GM19099 (cell line): ENCODE results near the gene ZP1.

Experiments used
- POLR2A ChIP-seq: IDR thresholded peaks from 3 replicates; pipeline ENCODE4 v1.6.1; 2011; ENCODE audit warnings: low read depth; ENCODE audit not compliant: insufficient read length; ENCODE audit errors: extremely low read depth

The ZP1 gene

GRCh38 chr11:60841797-60842667 lies 25.3 kb upstream of the ZP1 start, which contains the start of gene CCDC86:
Gene CCDC86, plus strand, starts transcription at chr11:60842113. Its CDS starts 12 bp downstream, at chr11:60842125.
- TF ChIP-seq POLR2A: peak; percentile 67

DNA sequence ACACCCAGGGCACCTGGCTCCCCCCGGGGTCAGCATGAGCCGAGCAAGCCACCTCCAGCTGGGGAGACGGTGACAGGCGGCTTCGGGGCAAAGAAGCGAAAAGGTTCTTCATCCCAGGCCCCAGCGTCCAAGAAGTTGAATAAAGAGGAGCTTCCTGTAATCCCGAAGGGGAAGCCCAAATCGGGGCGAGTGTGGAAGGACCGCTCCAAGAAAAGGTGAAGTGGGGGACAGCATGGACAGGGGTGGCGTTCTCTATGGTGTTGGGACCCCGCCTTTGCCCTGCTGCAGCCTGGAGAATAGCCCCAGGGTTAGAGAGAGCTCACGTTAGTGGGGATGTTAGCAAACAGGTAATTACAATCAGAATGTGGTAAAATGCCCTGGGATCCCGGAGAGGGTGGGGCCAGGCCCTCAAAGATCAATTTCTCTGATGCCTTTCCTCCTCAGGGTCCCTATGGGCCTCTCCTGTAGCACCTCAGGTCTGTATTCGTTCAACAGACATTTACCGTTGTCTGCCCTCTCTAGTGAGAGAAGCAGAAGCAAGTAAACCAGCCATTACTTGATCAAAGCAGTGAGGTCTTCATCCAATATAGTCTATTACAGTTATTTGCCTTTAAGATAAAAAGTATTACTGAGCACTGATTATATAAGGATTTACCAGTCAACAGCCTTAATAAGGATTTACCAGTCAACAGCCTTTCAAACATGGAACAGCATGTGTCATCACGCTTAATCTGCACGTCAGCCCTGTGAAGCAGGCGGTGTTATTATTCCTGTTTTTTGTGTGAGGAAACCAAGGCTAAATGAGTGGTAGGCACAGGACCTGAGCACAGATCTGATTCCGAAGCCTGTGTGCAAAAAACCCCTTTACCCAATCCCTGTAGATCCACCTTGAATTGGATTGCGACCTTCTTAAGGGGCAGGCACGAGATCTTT lies 24.4 kb upstream of the ZP1 start:
- no peak for TF ChIP-seq POLR2A

- no peak for TF ChIP-seq POLR2A
Observed at GRCh38 chr11:60844045-60844869, 23.1 kb upstream of the ZP1 start.

GRCh38 chr11:60844870-60845221 lies 22.5 kb upstream of the ZP1 start:
- TF ChIP-seq POLR2A: no peak

DNA sequence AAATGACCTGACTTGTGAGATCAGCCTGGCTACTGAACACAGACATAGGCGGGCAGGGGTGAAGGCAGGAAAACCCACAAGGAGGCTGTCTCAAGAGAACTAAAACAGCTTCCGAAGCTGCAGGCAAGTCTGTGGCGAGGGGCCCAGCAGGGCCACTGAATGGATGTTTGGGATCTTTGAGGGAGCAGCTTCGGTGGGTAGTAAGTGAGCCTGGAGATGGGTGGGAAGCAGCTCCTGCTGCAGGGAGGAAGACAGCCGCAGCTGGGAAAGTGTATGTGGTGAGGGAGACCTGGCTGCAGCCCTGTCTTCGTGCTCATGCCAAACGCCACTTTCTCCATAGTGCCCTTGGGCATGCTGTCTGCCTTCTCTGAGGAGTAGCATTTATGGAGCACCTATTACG lies 22.0 kb upstream of the ZP1 start:
- TF ChIP-seq POLR2A: no peak

DNA sequence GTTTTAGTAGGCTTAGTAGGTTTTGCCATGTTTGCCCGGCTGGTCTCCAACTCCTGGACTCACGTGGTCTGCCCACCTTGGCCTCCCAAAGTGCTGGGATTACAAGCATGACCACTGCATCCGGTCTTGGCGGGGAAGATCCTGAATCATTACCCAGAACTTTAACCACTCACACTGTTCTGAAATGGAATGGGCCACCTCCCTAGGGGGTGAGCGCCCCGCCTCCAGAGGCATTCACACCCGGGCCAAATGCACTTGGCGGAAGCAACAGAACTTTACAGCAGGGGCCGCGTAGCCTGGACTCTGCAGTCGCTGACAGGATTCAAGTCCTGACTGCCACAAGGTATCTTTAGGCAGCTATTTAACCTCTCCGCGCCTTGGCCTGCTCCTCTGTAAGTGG lies 20.1 kb upstream of the ZP1 start:
- no peak for TF ChIP-seq POLR2A

DNA sequence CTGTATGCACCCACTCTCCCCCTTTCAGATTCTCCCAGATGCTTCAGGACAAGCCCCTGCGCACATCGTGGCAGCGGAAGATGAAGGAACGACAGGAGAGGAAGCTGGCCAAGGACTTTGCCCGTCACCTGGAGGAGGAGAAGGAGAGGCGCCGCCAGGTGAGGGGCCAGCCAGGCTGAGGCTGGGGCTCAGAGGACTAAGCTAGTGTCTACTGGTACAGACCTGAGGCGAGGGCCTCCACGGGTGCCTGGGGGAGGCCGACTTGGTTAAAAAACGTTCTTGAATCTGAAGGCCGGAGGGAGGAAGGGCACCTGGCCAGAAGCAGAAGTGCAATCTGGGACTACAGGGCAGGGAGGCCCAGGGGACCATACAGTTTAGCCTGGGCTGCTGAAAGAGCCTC lies 19.4 kb upstream of the ZP1 start:
- no peak for TF ChIP-seq POLR2A

GRCh38 chr11:60848714-60849151 lies 18.6 kb upstream of the ZP1 start:
- TF ChIP-seq POLR2A: no peak

GRCh38 chr11:60849641-60850520 lies 17.5 kb upstream of the ZP1 start:
- TF ChIP-seq POLR2A: no peak

GRCh38 chr11:60851327-60852104 lies 15.8 kb upstream of the ZP1 start:
- TF ChIP-seq POLR2A: no peak

DNA sequence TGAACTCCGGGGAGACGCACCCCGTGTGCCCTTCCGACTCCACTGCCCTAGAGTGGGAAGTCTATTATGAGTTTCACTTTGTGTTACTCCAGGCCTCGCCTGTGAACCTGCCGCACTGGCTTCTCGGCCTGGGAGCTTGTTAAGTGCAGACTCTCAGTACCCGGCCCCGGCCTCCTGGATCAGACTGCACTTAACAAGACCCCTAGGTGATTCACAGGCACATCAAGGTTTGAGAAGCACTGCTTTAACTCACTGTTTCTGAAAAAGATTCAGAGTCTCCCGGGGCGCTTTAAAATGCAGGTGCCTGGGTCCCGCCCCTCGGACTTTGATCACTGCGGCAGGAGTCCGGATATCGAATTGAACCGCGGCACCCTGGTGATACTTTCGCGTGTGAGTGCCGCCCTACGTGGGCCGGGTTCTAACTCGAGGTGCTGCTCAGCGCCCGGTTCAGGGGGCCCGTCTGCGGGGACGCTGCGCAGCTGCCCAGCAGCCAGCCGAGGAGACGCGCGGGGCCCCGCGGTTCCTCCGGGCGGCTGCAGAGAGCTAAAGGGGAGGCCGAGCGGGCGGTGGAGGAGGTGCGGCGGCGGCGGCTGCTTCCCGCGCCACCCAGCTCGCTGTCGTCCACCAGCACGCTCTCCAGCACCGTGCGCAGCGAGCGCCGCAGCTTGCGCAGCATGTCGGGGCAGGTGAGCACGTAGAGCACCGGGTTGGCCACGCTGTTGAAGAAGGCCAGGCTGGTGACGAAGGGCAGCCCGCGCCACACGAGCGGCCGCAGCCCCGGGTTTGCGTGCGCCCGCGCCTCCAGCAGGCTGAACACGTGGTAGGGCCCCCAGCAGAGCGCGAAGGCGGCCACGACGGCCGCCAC lies 15.0 kb upstream of the ZP1 start:
- TF ChIP-seq POLR2A: no peak
